Heart left ventricle (tissue), 16 donors: ENCODE results near the gene ACOXL. TPM values are rescaled to one million over a fixed set of nuclear protein-coding genes. Genes with fewer than 3 reads are reported as not detected.

Source experiments
- ATAC-seq, 4 donors: fragments of 200-7000 bp; cut with Tn5 transposase; one replicate each; pipeline ENCODE4 v1.9.1; 2020 to 2022; ENCODE audit warnings: moderate library complexity in 4 of 4, mild to moderate bottlenecking in 3 of 4, moderate number of reproducible peaks in 1 of 4
- DNase-seq, 5 donors: peaks; one replicate each; pipeline ENCODE4 v3.0.0-alpha.2; 2020
- H3K27ac ChIP-seq, 12 donors: fragments of 200-600 bp; sonication (generic) in 4 of 12; one replicate each; pipeline versions ENCODE4 v1.5.0 to v1.8.0; 2016 to 2022; ENCODE audit warnings: mild to moderate bottlenecking in 2 of 12
- H3K27me3 ChIP-seq, 9 donors: fragments of 200-600 bp; sonication (generic) in 2 of 9; one replicate each; pipeline versions ENCODE4 v1.5.1 to v1.8.0; 2016 to 2022; ENCODE audit warnings: mild to moderate bottlenecking in 3 of 9
- H3K36me3 ChIP-seq, 9 donors: fragments of 200-600 bp; sonication (generic) in 2 of 9; one replicate each; pipeline versions ENCODE4 v1.5.0 to v1.8.0; 2018 to 2022; ENCODE audit warnings: mild to moderate bottlenecking in 2 of 9
- H3K4me1 ChIP-seq, 12 donors: fragments of 200-600 bp; sonication (generic) in 4 of 12; one replicate each; pipeline versions ENCODE4 v1.5.0 to v1.8.0; 2016 to 2022; ENCODE audit warnings: mild to moderate bottlenecking in 3 of 12
- H3K4me3 ChIP-seq, 12 donors: fragments of 200-600 bp; sonication (generic) in 4 of 12; one replicate each; pipeline versions ENCODE4 v1.5.0 to v1.8.0; 2017 to 2022; ENCODE audit warnings: mild to moderate bottlenecking in 9 of 12, moderate library complexity in 4 of 12
- H3K9me3 ChIP-seq, 12 donors: fragments of 200-600 bp; sonication (generic) in 4 of 12; one replicate each; pipeline versions ENCODE4 v1.5.0 to v1.8.0; 2016 to 2022; ENCODE audit warnings: mild to moderate bottlenecking in 1 of 12
- CTCF ChIP-seq, 12 donors: fragments of 200-600 bp; sonication (generic) in 4 of 12; IDR thresholded peaks; one replicate each; pipeline versions ENCODE4 v1.5.0 to v1.8.0; 2018 to 2022; ENCODE audit warnings: antibody characterized with exemption in 12 of 12, mild to moderate bottlenecking in 5 of 12
- POLR2A ChIP-seq, 2 donors: fragments of 450-650 bp; IDR thresholded peaks; one replicate each; pipeline ENCODE4 v1.6.1; 2017; ENCODE audit warnings: antibody characterized with exemption in 2 of 2, mild to moderate bottlenecking in 2 of 2, moderate library complexity in 2 of 2
- WGBS, 4 donors: extraction: QIAGEN DNeasy Blood & Tissue Kit in 2 of 4; methylation state at CpG; one replicate each; pipeline versions ENCODE4 v1.1.5 to v1.1.7; 2013 to 2018; 5-methylcytosine and 5-hydroxymethylcytosine counted together
- intact Hi-C, 10 donors: fragments of 100-400 bp; cut with DNase I; formaldehyde crosslinking; loops; one replicate each; pipeline versions ENCODE4 v1.11.1 to v1.14.2; 2022
- polyA plus RNA-seq, 2 donors: library from polyadenylated mRNA; stranded (reverse); fragments of 200-250 nt; gene quantifications; one replicate each; pipeline ENCODE4 v1.2.3, GENCODE V29; 2013
- total RNA-seq, 9 donors: library from RNA; depleted of rRNA in 2 of 9; stranded (reverse); fragments of >200 nt in 2 of 9; fragmentation: NEBNext Ultra II Directional in 3 of 9; extraction: Animal tissue kit (Norgen Biotek cat#: 25700) in 3 of 9; gene quantifications; one replicate each; pipeline versions ENCODE4 v1.1.0 to v1.2.4, GENCODE V29; 2016 to 2023
- donor health status: ischemic (EF 13 %, LVEDD 7.1; RV severe dilation, severe dysfunction).
- donor health status: healthy with polysubstance abuse.
- donor health status: DM: no; HTN: yes; CAD: no.
- donor health status: DM: no; HTN: no; CAD: no.
- donor health status: ischemic (EF 25% LVEDD 6.9; RV normal size, moderate dysfunction).
- donor health status: ischemic (EF 25% LVEDD 5.7; RV mildly dilated, moderate dysfunction).
- donor health status: healthy.
- donor health status: DM: yes; HTN: yes; CAD: no.
- donor health status: ischemic (EF 35%, LVEDD 5.7; RV mildly dilated, moderate dysfunction).
- donor health status: nonischemic (EF 11% LVEDD 7.7; RV severe dilation, severe dysfunction).
- donor health status: DM: yes; HTN: yes; CAD: no.
- donor health status: PGD.
- donor health status: ischemic (EF 29% LVEDD 5.4; RV normal size, mild dysfunction).
- donor health status: nonischemic (EF 23%, LVEDD 6.1; RV moderate dilation, normal function).

ACOXL gene
- total and polyA plus RNA-seq, 11 donors = 0.25 TPM; not detected in 10

DNA sequence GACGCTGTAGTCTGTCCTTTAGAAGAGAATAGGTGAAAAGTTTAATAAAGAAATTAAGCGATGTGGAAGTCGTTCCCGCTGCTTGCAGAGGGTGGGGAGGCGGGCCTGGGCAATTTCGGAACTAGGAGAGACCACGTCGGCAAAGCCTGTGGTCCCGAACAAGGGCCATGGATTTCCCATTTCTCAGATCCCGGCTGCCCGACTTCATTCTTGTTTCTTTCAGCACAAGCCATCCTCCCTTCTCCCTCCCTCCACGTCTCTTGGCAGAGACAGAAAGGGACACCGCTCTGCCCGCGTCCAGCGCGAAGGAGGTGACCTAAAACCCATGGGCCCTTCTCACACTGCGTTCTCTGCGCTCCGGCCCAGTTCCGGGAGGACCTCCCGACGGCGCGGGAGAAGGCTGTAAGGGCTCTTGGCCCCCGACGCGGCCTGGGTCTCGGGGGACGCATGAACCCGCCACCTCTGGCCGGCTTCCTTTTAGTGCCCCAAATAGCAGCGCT, 386.2 kb downstream of the ACOXL start:
- H3K9me3 ChIP-seq = no peaks in the 10 kb centered on the region
- WGBS, 4 donors = 10 to 21% (median 19%) methylated on average over 33 of the region's 33 CpGs
- H3K4me3 ChIP-seq = peak overlapping the region; percentile 5 to 98 (median 82)
- peaks cover 0 to 56% (median 11%) of the 10 kb centered on the region in 9 donors for H3K27me3 ChIP-seq
- intact Hi-C loops = loop anchor here (2.0 to 10.0 kb wide), 9 partner anchors 304 to 586 kb away; no protein-coding TSS in a partner anchor
- DNase-seq (peak in 4 of 5 donors; percentile 33 to 64 (median 46)), ATAC-seq (no peak)
- no peaks in the 10 kb centered on the region for H3K36me3 ChIP-seq
- H3K27ac ChIP-seq = peak overlapping the region in 9 of 12 donors; percentile 22 to 77 (median 39)
- TF ChIP-seq CTCF (IDR thresholded peaks at IDR 0.05) (no peak), POLR2A (IDR thresholded peaks at IDR 0.05) (no peak)
- H3K4me1 ChIP-seq = peaks cover 4 to 56% (median 44%) of the 10 kb centered on the region in 12 donors

GRCh38 chr2:111118981-111119821, 386.8 kb downstream of the ACOXL start:
- intact Hi-C loops = loop anchor here (2.0 to 10.0 kb wide), 9 partner anchors 304 to 586 kb away; no protein-coding TSS in a partner anchor
- DNase-seq (peak in 4 of 5 donors; percentile 11 to 67 (median 40)), ATAC-seq (no peak)
- Histone ChIP-seq H3K9me3 (no peaks in the 10 kb centered on the region), H3K27ac (peak overlapping the region in 8 of 12 donors; percentile 22 to 77 (median 45)), H3K27me3 (peaks cover 0 to 56% (median 11%) of the 10 kb centered on the region in 9 donors), H3K4me1 (peaks cover 4 to 63% (median 47%) of the 10 kb centered on the region in 12 donors), H3K36me3 (peaks cover 0 to 6% (median 5%) of the 10 kb centered on the region in 9 donors), H3K4me3 (peak overlapping the region; percentile 5 to 98 (median 82))
- TF ChIP-seq POLR2A (IDR thresholded peaks at IDR 0.05) (no peak), CTCF (IDR thresholded peaks at IDR 0.05) (no peak)
- WGBS, 4 donors = 7 to 28% (median 18%) methylated on average over 41 to 76 of the region's 76 CpGs

DNA sequence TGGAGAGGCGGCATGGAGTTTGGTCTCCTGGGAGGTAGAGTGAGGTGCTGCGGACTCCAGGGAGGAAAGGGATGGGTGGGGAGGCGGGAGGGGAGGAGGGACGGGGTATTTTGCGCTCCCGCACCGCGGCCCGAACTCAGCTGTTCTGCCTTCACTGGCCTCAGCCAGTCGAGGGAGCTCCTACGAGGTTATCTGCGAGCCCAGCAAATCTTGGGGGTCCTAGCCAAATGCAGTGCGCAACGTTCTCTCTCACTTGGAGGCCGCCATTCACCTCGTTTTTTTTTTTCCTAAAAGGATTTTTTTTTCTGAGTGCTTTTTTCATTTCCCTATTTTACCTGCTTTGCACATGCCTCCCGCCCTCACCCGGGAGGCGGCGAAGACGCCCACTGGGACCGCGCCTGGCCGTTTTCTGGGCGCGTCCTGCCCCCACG, 387.5 kb downstream of the ACOXL start:
- 9 to 25% (median 19%) methylated on average over 25 to 27 of the region's 27 CpGs for WGBS, 4 donors
- H3K9me3 ChIP-seq = no peaks in the 10 kb centered on the region
- H3K4me3 ChIP-seq = peak overlapping the region; percentile 64 to 98 (median 84)
- ATAC-seq (no peak), DNase-seq (peak in 1 of 5 donors; percentile 65)
- H3K27ac ChIP-seq = peak overlapping the region in 7 of 12 donors; percentile 31 to 93 (median 70)
- H3K36me3 ChIP-seq = peaks cover 0 to 13% (median 11%) of the 10 kb centered on the region in 9 donors
- H3K27me3 ChIP-seq = peaks cover 0 to 52% (median 7%) of the 10 kb centered on the region in 9 donors
- no peak for TF ChIP-seq POLR2A (IDR thresholded peaks at IDR 0.05)
- no peak for TF ChIP-seq CTCF (IDR thresholded peaks at IDR 0.05)
- peaks cover 4 to 63% (median 47%) of the 10 kb centered on the region in 12 donors for H3K4me1 ChIP-seq
- intact Hi-C loops = loop anchor here (2.0 to 10.0 kb wide), 11 partner anchors 21 to 585 kb away; no protein-coding TSS in a partner anchor
